Activated CD4-positive, CD25-positive, alpha-beta regulatory T cell treated with anti-CD3 and anti-CD28 coated beads, Interleukin-2, amount 50 U/mL, for 16 hours (primary cell): Measurements from ENCODE around the gene PLEK2.
"Not testable (repeated sequence)": the region's sequence is repeated elsewhere in the genome, so short reads cannot be mapped to it uniquely, and the experiment has no call there.

Source experiments
- DNase-seq: peaks from one replicate; pipeline ENCODE4 v3.0.0-alpha.2; 2020; ENCODE audit warnings: low read depth, low spot score

PLEK2 gene, protein sequence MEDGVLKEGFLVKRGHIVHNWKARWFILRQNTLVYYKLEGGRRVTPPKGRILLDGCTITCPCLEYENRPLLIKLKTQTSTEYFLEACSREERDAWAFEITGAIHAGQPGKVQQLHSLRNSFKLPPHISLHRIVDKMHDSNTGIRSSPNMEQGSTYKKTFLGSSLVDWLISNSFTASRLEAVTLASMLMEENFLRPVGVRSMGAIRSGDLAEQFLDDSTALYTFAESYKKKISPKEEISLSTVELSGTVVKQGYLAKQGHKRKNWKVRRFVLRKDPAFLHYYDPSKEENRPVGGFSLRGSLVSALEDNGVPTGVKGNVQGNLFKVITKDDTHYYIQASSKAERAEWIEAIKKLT

DNA sequence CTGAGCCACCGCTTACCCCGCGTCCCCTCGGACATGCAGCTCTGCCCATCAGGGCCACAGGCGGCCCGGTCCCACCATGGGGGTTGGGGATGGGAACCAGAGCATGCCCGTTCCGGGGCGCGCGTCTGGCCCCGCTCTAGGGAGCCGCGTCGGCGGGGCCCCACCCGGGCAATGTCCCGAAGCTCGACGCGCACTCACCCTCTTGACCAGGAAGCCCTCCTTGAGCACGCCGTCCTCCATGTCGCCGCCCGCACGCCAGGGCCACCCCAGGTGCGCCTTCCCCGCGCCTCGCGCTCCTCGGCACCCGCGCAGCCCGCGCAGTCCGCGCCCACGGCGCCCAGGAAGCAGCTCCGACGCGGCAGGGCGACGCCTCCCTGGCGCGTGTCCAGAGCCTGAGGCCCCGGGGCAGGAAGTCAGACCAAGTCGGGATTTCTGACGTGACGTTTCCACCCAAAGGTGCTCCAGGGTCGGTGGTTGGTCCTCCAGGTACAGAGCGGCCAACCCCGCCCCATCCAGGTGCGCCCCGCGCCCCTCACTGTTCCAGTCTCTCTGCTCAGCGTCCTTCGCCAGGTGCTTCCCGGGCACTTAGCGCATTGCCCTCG, at the start of gene PLEK2:
Gene PLEK2 (minus strand): TSS at position 346 of the 602 bp plus-strand sequence. CDS start 106 bp downstream, at position 240.
- no peak for DNase-seq

DNA sequence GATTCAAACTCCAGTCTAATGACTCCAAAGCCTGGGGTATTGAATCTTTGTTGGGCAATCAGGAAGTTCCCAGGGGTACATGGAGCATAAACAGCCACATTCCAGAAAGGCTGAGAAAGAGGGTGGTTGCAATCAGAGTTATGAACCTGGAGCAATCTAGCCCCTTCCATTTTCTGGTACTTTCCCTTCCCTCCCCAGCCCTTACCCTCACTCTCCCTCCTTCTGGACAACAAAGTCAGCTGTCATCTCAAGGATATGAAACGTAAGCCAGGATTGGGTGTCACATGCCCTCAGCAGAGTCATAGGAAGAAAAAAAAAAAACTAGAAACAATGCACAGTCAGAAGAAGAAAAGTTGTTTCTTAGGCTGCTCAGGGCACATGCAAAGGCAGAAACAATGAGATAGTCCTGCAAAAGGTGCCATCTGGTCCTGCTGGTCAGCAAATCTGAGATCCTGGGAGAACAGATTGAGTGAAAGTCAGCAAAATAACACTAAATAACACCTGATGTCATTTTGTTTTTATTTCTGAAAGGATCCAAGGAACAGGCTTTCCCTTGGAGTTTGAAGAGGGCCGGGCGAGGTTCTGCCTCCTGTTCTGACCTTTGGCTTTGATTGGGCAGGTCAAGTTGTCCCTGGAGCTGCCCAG, 49.5 kb upstream of the PLEK2 start:
- DNase-seq = no peak

DNA sequence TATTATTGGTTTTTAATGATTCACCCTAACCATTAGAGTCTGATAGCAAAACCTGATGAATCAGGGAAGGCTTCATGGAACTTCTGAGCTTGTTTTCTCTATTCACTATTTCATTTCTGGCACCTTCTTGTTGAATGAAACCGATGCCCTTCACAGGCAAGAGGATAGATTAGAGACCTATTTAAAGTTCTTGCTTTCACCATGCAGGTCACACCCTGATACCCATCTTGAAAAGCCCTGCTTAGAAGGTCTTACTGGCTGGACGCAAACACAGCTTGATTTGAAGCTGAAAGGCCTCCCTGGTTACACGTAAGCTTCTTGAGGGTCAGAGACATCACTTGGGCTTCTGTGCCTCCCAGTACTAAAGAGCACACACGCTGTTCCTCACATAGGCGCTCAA, 47.4 kb upstream of the PLEK2 start:
- no peak for DNase-seq

DNA sequence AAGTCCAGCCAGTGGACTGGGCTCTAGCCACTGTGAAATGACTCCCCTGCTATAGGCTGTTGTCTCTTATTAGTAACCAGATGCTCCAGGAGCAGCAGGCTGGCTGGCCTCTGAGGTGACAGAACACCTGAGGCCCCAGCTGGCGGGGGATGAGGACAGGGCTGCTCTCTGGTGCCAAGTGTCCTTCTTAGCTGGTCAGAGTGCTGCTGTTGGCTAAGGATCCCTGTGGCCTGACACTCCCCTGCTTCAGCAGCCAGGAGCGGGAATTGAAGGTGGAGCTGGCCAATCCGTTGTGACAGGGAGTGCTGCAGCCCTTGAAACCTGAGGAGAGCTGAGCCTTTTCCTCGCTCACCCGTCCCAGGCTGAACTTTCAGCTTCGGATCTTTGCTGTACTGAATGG, 45.8 kb upstream of the PLEK2 start:
- DNase-seq = no peak

DNA sequence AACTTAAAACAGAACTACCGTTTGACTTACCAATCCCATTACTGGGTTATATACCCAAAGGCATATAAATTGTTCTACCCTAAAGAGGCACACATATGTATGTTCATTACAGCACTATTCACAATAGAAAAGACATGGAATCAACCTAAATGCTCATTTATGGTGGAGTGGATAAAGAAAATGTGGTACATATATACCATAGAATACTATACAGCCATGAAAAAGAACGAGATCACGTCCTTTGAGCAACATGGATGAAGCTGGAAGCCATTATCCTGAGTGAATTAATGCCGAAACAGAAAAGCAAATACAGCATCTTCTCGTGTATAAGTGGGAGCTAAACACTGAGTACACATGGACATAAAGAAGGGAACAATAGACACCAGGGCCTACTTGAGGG, 44.8 kb upstream of the PLEK2 start:
- no peak for DNase-seq

DNA sequence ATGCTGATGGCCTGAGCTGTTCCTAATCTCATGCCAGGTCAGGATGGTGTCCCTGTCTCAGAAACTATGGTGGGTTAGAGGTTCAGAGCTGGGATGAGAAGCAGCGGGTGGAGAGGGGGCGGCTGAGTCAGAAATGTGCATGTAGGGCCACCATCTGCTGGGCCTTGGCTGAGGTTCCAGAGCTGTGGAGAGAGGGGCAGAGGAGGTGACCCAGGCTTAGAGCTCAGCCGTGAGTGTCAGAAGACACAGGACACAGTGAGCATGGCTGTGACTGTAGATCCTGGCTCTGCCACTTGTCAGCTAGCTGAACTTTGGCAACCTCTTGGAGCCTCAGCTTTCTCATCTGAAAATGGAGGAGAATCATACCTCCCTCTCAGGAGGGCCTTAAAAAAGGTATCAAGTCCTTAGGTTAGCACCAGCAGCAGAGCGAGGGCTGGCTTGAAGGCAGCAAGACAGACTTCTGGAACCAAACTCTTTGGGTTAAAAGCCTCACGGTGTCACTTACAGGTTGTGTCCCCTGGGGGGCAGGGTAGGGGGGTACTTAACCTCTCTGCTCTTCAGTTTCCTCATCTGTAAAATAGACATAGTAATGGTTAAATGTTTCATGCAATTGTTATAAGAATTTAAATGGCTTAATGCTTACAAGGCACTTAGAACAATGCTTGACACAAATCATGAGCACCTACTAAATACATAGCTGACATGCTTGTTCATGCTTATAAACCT, 41.8 kb upstream of the PLEK2 start:
- no peak for DNase-seq

DNA sequence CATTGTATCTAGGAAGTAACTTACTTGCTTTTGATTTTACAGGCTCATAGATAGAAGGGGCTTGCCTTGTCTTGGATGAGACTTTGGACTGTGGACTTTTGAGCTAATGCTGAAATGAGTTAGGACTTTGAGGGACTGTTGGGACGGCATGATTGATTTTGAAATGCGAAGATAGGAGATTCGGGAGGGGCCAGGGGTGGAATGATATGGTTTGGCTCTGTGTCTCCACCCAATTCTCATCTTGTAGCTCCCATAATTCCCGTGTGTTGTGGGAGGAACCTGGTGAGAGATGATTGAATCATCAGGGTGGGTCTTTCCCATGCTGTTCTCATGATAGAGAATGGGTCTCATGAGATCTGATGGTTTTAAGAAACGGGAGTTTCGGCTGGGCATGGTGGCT, 39.7 kb upstream of the PLEK2 start:
- DNase-seq = not testable (repeated sequence)

DNA sequence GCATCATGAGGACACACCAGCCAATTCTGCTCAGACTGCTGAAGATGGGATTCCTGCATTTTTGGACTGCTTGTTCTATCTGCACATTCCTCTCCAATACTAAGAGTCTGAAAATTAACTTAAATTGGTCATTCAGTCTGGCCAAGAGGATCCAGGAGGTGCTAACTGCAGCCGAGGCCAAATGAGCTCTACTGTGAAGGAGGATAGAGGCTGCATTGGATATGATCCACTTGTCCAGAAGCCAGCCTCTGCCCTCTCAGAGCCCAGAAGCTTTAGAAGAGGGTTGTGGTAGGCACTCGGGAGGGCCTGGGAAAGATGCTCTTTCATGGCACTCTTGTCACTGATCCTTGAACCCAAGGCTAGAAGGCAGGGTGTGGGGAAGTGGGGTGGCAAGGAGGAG, 37.1 kb upstream of the PLEK2 start:
- no peak for DNase-seq

DNA sequence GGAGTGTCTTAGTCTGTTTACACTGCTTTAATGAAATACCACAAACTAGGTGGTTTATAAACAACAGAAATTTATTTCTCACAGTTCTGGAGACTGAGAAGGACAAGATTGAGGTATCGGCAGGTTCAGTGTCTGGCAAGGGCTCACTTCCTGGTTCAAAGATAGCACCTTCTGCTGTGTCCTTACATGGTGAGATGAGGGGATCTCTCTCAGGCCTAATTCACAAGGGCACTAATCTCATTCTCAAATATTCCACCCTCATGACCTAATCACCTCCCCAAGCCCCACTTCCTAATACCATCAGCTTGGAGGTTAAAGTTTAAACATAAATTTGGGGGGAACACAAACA, 35.0 kb upstream of the PLEK2 start:
- DNase-seq = no peak

DNA sequence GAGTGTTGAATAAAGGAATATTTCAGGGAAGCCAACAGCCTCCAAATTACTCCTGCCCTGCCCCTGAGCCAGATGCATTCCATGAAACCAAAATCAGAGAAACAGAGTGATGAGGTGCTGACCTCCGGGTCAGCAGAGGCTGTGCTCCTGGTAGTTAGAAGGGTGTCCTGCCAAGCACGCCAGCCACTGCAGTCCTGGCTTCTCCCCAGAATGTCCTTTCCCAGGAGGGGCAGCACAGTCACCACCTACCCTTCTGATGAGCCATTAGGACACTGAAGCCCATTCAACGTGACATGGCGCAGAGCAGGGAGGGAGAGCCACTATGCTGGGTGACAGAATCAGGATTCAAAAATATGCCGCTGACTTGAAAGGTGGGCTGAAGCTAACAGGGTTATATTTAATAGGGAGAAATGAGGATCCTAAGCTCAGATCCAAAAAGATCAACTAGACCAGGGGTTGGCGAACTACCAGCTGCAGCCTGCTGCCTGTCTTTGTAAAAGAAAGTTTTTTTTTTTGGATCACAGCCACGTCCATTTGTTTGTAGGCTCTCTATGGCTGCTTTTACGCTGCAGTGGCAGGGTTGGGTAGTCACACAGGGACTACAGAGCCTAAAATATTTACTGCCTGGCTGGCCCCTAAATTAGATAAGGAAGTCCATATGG, 34.5 kb upstream of the PLEK2 start:
- DNase-seq = no peak

DNA sequence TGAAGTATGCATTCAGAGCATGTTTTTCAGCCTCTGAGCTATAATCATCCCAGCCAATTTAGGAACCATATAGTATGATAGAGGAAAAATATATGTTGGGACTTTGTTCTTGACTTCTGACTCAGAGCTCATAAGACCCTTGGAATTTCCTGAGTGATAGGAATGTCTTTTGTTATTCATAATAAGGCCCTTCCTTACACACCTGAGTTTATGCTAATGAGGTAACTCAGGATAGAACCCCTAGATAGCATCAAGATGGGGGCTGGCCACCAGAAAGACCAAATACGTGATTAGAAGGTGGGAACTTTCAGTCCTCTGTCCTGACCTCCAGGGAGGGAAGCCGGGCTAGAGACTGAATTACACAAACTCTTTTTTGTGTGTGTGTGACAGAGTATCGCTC, 32.4 kb upstream of the PLEK2 start:
- no peak for DNase-seq

DNA sequence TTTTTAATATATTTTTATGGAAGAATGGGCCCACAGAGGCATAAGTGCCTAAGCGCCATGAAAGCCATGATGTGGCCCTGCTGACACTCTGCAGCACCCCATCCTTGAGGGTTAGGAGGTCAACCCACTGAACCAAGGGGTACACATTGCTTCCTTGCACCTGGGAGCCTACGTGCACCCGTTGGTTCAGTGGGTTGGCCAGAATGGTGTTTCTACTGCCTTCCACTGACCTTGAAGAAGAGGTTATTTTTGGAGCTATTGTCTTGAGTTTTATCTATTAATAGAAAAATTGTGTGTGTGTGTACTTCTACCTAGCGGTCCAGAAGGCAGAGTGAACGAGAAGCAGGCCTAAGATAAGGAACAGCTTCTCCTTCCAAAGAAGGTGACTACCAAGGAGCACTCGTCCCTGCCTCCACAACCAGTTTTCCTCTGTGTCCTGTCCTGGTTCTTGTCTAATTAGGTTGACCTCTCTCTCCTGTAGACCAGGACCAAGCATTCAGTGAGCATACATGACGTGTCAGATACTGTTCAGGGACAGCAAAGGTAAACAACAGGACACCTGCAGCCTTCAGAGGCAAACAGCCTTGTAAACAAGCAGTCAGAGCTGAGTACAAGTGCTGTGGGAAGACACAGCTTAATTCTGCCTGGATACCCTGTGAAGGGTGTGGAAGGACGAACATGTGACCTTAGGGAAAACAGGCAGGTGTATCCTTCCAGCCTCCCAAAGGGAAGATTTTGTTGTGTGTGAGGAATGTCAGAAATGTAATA, 30.4 kb upstream of the PLEK2 start:
- no peak for DNase-seq

DNA sequence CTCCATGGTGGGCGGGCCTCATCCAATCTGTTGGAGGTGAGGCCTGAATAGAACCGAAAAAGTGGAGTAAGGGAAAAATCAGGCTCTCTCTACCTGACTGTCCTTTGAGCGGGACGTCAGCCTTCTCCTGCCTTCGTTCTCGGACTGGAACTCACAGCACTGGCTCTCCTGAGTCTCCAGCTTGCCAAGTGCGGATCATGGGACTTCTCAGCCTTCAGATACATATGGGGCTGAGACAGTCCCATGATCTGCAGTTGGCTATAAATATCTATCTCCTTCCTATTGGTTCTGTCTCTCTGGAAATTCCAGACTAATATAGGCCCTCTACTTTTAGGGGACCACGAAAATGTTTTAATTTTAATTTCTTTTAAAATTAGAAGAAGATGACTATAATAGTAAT, 29.7 kb upstream of the PLEK2 start:
- DNase-seq = no peak

DNA sequence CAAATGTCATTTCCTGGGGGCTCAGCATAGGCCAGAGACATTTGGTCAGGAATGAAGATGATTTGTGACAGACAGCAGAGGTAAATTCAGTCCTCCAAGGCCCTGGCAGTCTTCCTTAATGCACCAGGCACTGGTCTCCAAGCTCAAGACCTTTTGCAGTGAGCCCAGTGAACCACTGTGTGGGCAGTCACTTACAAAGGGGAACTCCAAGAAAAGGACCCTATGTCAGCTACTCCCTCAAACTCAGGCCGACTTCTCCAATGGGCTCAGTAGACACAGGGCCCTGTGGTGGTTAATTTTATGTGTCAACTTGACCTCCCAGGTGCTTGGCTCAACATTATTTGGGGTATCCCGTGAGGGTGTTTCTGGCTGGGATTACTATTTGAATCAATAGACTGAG, 29.3 kb upstream of the PLEK2 start:
- DNase-seq = no peak

DNA sequence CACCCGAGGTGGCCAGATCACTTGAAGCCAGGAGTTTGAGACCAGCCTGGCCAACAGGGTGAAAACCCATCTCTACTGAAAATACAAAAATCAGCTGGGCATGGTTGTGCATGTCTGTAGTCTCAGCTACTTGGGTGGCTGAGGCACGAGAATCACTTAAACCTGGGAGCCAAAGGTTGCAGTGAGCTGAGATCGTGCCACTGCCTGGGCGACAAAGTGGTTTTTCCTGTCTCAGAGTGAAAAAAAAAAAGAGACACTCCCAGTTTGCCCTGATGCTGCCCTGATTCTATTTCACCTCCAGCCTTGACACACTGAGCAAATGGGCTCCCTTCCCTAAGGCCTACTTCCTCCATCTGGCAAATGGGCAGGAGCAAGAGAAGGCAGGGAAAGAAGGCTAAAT, 28.5 kb upstream of the PLEK2 start:
- no peak for DNase-seq

DNA sequence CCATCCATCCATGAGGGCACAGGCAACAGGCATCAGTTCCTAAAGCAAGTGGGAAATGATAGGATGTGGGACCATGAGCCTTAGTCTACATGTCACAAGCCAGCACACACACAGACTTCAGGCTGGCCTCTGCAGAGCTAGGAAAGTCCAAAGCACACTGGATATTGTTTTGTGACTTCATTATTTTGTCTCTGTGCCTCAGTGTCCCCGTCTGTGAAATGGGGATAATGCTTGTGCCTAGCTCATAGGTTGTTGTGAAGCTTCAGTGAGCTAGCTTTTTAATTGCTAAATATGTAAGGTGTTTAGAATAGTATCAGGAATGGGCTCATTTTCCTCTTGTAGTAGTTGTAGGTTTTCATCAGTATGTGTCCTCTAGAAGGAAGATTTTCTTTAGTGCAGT, 27.0 kb upstream of the PLEK2 start:
- DNase-seq = no peak

DNA sequence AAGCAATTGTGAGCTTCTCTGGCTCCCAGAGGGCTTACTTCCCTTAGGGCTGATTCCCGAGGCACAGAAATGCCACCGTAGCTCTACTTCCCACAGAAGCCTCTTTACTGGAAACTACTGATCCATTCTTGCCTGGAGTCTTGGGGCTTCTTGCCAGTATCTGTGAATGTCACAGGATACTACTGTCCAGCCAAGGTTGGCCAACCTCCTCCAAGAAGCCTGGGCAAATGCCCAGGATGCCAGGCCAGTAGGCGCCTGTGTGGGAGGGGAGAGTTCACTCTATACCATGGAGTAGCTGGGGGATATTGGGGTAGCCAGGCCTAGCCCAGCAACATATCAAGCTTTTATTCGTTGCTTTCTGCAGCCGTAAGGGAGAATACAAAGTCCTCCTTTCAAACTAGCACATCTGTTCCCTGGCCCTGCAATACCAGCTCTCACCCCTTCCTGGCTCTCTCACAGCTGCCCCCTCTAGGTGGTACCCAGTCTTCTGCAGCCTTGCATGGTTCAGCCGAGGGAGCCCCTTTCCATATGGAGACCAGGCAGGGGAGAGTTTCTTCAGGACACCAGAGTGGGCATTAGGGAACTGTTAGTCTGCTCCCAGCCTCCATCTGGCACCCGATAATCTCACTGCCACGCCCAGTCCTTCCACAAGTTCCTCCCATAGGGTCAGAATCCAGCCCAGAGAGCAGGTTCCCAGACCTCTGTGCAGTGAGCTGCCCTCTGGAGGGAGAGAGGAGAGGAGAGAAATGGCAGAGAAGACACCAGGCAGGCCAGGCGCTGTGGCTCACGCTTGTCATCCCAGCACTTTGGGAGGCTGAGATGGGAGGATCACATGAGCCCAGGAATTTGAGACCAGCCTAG, 24.3 kb upstream of the PLEK2 start:
- DNase-seq = no peak

DNA sequence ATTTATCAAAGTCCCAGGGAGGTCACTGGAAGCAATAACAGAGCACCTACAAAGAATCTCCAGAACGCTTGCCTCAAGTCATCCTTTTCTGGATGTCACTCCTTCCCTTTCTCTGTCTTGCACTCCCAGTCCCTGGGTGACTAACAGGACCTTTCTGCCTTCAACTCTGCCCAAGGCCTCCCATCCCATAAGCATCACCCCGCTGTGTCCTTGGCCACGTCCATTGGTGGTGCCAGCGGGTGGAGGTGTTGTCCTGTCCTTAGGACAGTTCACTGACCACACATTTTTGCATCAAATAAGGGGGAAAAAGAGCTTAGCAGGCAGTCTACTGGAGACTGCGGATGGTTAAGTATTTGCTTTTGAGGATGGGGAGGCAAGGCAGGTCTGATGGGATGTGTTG, 23.6 kb upstream of the PLEK2 start:
- no peak for DNase-seq

DNA sequence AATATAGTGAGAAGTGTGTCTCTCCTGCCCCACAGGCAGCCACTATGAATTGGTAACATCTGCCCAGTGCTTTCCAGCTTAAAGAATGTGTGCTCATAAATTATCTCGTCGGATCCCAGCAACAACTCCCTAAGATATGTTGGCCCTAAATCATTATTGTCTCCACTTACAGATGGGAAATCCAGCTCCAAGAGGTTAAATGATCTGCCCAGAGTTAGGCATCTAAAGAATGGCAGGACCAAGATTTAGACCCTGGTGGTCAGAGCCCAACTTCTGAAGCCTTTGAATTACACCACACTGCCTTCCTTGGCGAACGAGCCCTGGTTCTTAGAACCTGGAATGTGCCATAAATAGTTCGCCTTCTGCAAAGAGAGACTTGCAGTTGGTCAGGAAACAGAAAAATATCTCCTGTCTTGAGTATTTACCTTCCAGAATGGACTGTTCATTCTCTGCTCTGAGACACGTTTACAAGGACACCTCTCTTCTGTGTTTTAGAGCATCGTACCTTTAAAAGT, 20.1 kb upstream of the PLEK2 start:
- no peak for DNase-seq
